Fibroblast of villous mesenchyme (primary cell): ENCODE data around the gene PLAAT2. TPM values are rescaled to one million over a fixed set of nuclear protein-coding genes. Genes with fewer than 3 reads are reported as not detected.
A peak's percentile ranks its signal among the peaks of the same experiment; 100 is the strongest.

Experiments
- DNase-seq: peaks from one replicate; pipeline ENCODE4 v3.0.0-alpha.2; 2010; ENCODE audit warnings: low read depth
- H3K4me3 ChIP-seq: 2 replicates; pipeline ENCODE4 v1.5.1; 2011; ENCODE audit warnings: low read depth, mild to moderate bottlenecking, low read length
- CTCF ChIP-seq: IDR thresholded peaks from 2 replicates; pipeline ENCODE4 v1.5.1; 2012; ENCODE audit warnings: low read depth, mild to moderate bottlenecking, low read length; ENCODE audit not compliant: insufficient read depth
- total RNA-seq: library from RNA; depleted of rRNA; stranded (reverse); fragments of >200 nt; gene quantifications from 2 replicates; pipeline ENCODE4 v1.2.3, GENCODE V29; 2012

Gene PLAAT2
- total RNA-seq, 1 donor, result not detected

GRCh38 chr11:63512816-63513215 is 50.4 kb downstream of the PLAAT2 start:
- no peak for DNase-seq
- H3K4me3 ChIP-seq, result no peak overlapping the region
- TF ChIP-seq CTCF, result no peak

GRCh38 chr11:63511048-63511748 is 52.0 kb downstream of the PLAAT2 start:
- no peak for DNase-seq
- no peak for TF ChIP-seq CTCF
- H3K4me3 ChIP-seq, result no peak overlapping the region

- H3K4me3 ChIP-seq, result no peak overlapping the region
- no peak for TF ChIP-seq CTCF
- DNase-seq, result peak; percentile 83
These were observed 52.7 kb downstream of the PLAAT2 start for GRCh38 chr11:63510360-63511047.

- no peak overlapping the region for H3K4me3 ChIP-seq
- TF ChIP-seq CTCF, result no peak
- DNase-seq, result no peak
These were observed 54.4 kb downstream of the PLAAT2 start for GRCh38 chr11:63508745-63509144.

GRCh38 chr11:63508009-63508408 is 55.2 kb downstream of the PLAAT2 start:
- H3K4me3 ChIP-seq, result no peak overlapping the region
- peak; percentile 40 for TF ChIP-seq CTCF
- DNase-seq, result peak; percentile 33

GRCh38 chr11:63507511-63507910 is 55.7 kb downstream of the PLAAT2 start:
- H3K4me3 ChIP-seq, result no peak overlapping the region
- no peak for TF ChIP-seq CTCF
- DNase-seq, result no peak
